HG03039 (cell line): Measurements from ENCODE around the gene NLK.
"Not testable (repeated sequence)": the region's sequence is repeated elsewhere in the genome, so short reads cannot be mapped to it uniquely, and the experiment has no call there.

ENCODE experiments used
- ATAC-seq: cut with Tn5 transposase; IDR thresholded peaks from one replicate; pipeline ENCODE4 v1.9.1; 2021; ENCODE audit warnings: mild to moderate bottlenecking, moderate library complexity; ENCODE audit not compliant: unreplicated experiment

Gene NLK

DNA sequence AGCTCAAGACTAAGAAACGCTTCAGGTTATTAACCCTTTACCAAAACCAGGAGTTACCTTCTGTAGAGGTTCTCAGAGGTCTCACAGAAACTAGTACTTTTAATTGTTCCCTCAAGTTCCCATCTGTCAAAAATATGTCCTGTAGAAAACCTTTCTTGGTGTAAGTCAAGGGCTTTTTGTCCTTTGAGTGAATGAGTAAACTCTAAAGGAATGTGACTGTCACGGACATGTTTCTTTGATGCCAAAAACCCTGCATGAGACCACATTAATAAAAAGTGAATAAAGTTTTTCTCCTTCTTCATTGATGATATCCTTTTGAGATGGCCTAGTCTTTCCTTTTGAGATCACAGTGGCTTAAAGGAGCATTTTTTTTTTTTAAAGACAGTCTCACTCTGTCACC, 102.9 kb downstream of the NLK start:
- ATAC-seq: no peak

DNA sequence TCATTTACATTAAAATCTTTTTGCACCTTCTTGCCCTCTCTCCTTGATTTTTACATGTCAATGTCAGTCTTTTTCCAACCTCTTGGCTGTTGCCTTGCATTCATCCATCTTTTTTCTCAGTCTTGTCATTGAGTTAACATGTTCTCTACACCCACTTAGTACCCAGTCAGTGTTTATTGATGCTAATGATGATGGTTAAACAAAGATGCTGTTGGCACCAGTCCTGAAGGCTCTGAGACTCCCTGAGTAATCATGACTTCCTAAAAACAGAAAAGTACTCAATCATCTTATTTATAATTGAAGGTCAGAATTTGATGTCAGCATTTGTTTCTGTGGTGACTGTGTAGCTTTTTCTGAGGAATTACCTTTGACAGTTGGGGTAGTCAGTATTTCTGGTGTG, 104.5 kb downstream of the NLK start:
- no peak for ATAC-seq

DNA sequence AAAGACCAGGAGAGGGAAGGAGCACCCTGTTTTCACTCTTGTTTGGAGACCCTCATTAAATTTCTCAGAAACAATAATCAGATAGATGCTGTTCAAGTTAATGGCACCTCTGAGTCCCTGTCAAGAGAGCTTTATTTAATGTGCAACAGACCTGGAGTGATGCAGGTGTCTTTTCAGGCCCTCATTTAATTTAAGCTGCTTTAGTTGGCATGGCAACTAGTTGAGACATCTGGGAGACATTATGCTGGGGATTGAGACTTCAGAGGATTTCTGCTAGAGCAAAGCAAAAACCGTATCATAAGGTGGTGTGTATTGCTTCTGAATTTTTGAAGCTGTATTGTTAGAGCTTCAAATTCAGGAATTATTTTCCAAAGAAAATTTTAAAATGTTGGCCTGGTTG, 108.5 kb downstream of the NLK start:
- no peak for ATAC-seq

GRCh38 chr17:28154214-28154613, 111.7 kb downstream of the NLK start:
- ATAC-seq: no peak

DNA sequence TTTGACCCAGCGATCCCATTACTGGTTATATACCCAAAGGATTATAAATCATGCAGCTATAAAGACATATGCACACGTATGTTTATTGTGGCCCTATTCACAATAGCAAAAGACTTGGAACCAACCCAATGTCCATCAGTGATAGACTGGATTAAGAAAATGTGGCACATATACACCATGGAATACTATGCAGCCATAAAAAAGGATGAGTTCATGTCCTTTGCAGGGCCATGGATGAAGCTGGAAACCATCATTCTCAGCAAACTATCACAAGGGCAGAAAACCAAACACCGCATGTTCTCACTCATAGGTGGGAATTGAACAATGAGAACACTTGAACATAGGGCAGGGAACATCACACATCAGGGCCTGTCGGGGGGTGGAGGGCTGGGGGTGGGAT, 112.9 kb downstream of the NLK start:
- ATAC-seq: not testable (repeated sequence)

- ATAC-seq: no peak
These were observed 116.5 kb downstream of the NLK start for GRCh38 chr17:28159004-28159403.

- no peak for ATAC-seq
These were observed 117.4 kb downstream of the NLK start for GRCh38 chr17:28159924-28160323.

DNA sequence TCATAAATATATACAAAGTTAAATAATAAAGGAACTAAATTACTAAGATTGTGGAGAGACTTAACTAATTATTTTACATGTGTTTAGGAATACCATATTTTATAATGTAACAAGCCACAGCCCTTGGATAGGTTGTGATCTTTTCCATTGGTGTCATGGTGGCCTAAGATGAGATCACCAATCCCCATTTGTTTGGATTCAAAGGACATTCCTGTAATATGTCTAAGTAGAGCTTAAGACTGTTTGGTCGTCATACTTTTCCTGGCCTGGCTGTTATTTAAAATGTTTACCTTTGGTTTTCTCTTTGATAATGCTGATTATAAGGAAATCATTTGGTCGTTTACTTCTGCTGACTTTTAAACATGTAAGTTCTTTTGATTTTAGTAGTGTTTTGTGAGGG, 118.1 kb downstream of the NLK start:
- no peak for ATAC-seq

DNA sequence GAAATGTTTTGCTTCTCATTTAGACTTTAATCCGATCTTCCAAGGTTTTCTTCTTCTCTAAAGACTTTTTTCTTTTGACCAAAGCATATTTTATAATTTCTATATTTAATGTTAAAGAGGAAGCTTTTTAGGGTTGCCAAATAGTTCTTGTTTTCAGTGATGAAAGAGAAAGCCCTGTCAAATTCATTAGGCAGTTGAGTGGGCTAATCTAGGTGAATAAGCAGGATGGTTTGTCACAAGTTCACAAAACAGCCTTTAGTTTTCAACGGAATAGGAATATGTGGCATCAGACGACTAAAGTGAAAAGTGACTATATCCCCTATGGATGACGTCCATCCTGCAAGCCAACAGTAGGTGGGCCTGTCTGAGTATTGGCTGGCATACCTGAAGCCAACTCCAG, 118.8 kb downstream of the NLK start:
- no peak for ATAC-seq

GRCh38 chr17:28166478-28166877, 124.0 kb downstream of the NLK start:
- no peak for ATAC-seq

DNA sequence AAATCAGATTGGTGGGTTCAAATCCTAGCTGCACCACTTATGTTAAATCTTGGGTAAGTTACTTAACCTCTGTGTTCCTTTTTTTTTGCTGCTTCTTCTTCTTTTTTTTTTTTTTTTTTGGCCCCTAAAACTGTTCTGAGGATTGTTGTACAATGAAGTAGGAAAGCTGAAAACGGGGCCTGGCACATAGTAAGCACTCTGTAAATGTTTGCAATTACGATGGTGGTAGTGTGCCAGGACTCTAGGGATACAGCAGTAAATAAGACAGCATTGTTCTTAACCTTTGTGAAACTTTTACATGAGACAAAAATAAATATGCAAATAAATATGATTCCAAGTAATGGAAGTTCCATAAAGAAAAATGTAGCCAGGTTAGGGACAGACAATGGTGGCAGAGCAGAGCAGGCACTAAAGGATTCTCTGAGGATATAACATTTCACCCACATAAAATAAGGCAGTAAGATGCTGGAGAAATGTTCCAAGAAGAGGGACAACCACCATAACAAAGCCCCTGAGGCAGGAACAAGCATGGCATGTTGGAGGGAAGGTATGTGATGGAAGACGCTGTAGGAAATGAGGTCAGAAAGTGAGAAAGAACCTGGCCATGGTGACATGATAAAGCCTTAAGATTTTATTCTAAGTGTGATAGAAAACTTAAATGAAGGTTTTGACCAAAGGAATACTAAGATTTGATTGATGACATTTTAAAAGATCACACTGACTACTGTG, 127.3 kb downstream of the NLK start:
- no peak for ATAC-seq

- ATAC-seq: no peak
These were observed 128.3 kb downstream of the NLK start for GRCh38 chr17:28170771-28171170.

- ATAC-seq: no peak
These were observed 130.6 kb downstream of the NLK start for GRCh38 chr17:28173031-28173561.

DNA sequence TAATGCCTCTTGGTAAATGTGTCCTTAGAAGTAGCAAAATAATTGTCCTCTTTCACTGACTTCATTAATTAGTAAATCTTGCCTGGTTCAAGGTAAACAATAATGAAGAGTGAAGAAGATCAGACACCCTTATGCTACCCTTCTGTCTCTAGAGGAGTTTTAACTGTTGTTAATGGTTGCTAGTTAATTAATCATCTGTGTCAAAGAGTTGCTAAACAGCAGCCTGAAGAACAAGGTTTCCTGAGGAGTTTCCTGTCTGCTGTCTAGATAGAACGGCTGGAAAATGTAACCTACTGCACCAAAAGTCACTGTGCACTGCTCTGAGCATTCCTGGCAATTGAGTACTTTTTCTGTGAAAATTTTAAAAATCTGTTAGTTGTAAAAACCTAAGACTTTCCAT, 131.3 kb downstream of the NLK start:
- ATAC-seq: no peak

DNA sequence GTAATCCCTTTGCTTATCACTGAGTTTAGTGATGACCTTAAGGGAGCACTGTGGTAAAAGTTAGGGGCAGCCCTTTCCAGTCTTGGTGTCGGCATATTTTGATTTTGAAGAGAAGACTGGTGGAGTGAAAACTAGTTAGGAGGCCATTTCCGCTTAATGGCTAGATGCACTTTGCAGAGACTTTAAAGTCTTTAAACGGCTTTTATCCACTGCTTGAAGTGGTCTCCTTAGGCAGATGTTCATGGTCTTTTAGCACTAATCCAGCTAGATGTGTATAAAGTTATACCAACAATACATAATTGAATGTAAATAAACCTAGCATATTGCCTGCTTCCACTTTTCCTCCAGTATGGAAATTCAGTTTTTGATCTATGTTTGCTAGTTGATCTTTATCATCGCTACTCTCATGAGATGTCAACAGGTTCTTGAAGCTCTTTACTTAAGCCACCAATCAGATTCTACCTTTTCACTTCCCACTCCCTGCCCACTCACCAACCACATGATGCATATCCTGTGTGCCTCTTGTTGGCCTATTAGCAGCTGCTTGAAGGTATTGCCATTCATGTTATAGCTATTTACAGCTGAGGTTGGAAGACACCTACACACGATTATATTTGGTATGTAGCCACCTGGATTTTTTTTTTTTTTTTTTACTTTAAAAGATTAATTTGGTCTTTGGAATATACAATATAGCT, 132.0 kb downstream of the NLK start:
- no peak for ATAC-seq

GRCh38 chr17:28177351-28177750, 134.9 kb downstream of the NLK start:
- ATAC-seq: no peak

- no peak for ATAC-seq
These were observed 136.3 kb downstream of the NLK start for GRCh38 chr17:28178800-28179199.

DNA sequence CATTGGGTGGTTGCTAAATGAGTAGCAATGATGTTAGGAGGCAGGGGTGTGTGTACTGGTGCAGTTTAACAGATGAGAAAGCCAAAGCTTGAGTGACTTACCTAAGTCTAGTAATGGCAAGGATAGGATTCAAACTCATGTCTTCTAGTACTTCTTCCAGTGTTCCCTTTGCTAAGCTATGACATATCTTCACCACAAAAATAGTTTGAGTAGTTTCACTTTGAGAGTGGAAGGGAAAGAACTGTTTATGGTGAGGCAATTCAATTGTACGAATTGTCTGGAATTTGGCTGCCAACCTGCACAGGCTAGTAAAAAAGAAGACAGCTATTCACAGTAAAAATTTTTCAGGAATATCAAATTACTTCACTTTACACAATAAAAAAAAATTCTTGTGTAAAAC, 138.0 kb downstream of the NLK start:
- ATAC-seq: no peak

DNA sequence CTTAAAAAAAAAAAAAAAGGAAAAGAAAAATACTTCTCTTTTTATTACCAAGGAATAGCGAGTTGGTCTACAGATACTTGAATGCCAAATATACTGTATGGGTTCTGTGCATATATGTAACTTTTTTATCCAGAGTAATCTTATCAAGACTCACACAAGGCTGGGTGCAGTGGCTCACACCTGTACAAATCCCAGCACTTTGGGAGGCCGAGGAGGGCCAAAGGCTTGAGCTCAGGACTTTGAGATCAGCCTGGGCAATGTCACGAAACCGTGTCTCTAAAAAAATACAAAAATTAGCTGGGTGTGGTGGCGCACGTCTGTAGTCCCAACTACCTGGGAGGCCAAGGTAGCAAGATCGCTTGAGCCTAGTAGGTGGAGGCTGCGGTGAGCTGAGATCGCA, 139.1 kb downstream of the NLK start:
- no peak for ATAC-seq

- ATAC-seq: no peak
These were observed 140.1 kb downstream of the NLK start for GRCh38 chr17:28182559-28182958.

DNA sequence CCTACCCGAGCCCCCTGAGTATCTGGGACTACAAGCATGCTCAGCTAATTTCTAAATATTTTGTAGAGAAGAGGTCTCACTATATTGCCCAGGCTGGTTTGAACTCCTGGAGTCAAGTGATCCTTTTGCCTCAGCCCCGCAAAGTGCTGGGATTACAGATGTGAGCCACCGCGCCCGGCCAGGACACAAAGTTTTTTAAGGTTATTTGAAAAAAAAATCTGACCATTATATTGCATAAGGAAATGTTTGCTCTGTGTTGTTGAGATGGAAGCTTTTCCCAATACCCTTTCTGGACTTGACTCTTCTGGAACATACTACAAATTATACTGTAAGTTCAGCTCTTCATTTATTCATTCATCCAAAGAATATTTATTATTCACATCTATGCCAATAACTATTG, 143.2 kb downstream of the NLK start:
- ATAC-seq: no peak

DNA sequence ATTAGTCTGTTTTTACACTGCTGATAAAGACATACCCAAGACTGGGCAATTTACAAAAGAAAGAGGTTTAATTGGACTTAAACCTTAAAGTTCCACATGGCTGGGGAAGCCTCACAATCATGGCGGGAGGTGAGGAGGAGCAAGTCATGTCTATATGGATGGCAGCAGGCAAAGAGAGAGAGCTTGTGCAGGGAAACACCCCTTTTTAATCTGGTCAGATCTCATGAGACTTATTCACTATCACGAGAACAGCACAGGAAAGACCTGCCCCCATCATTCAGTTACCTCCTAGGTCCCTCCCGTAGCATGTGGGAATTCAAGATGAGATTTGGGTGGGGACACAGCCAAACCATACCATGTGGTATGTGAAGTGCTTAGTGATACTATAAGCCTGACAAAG, 144.0 kb downstream of the NLK start:
- not testable (repeated sequence) for ATAC-seq
